ENCODE results near the gene ORC4. TPM values are rescaled to one million over a fixed set of nuclear protein-coding genes. Genes with fewer than 3 reads are reported as not detected.

ORC4 gene
- total and polyA plus RNA-seq, 2 donors (not counting 3 experiments of a cell fraction or from before 2014, with no cell fraction given) = 25.2 to 27.0 TPM

DNA sequence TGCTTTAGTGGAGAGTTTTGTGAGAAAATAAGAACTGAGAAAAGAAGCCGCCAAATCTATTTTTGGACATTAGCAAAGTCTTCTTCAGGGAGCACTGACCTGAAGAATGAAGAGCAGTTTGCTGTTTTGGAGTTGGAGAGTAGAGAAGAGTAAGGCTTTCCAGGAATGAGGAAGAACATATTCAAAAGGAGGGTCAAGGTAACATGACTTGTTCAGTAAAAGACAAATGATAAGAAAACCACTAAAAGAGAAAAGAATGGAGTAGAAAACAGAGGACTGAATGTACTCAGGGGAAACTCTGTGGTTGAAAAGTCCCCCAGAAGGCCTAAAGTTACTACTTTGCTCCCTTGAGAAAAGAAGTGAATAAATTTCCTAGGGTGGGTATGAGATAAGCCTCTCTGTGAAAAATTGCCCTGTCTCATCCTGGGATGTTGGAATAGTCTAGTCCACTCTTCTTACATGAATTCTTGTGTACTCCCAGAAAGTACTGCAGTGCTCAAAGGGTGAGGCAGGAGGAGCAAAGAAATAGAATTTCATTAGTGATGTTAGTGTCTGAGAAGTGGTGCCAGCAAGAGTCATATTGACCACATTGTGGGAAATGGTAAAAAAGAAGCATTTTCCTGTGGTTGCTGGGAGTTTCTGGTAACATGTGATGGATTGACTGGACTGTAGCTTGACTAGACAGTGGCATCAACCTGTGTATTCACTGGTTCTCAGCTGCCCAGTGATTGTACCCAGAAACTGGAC, 28.1 kb upstream of the ORC4 start:
- dilution Hi-C loops (cut with MboI; ENCODE audit: extremely low pct_ligation_motif_present, low sequenced_read_pairs) = no loop called here
- POLR2A ChIA-PET = no interaction called here

DNA sequence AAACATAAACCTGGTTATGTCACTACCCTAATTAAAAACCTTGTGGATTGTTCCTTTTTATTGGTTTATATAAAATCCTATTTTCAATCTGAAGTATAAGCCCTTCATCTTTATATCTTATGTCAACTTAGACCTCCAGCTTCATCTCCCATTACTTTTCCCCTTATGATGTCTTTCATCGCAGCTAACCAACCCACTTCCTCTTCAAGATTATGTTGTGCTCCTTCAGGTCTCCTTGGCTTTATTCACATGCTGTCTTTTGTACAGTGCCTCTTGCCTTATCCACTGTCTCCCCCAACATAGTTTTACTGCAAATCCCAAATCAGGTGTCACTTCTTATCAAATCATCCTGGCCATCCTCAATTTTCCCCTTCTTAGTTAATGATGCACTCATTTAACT, 26.3 kb upstream of the ORC4 start:
- Histone ChIP-seq H4K20me1 (replicated peaks; ENCODE audit: control insufficient read depth, extremely low read depth, insufficient read depth, low read length) (peaks cover 2% of the 10 kb centered on the region), H3K79me2 (ENCODE audit: control insufficient read depth, insufficient read depth, low read length) (no peaks in the 10 kb centered on the region), H3K9ac (replicated peaks; ENCODE audit: extremely low read depth, insufficient read depth, low read length) (no peak overlapping the region), H3K4me2 (ENCODE audit: insufficient read depth, low read length) (no peak overlapping the region), H3K4me3 (replicated peaks in 1 of 3; ENCODE audit: insufficient read depth in 1 of 3, low read depth in 1 of 3, low read length in 3 of 3) (no peak overlapping the region), H3K9me3 (replicated peaks; ENCODE audit: control insufficient read depth, insufficient read depth, low read length) (no peaks in the 10 kb centered on the region), H3K36me3 (ENCODE audit: control insufficient read depth in 2 of 2, extremely low read depth in 1 of 2, insufficient read depth in 2 of 2, low read length in 2 of 2) (no peaks in the 10 kb centered on the region), H3K4me1 (ENCODE audit: control insufficient read depth, extremely low read depth, insufficient read depth, low read length) (no peaks in the 10 kb centered on the region), H3K27me3 (ENCODE audit: control insufficient read depth in 2 of 2, insufficient read depth in 2 of 2, low read length in 2 of 2) (no peaks in the 10 kb centered on the region), H3K27ac (ENCODE audit: insufficient read depth, low read depth, low read length) (no peak overlapping the region), H3K9me1 (replicated peaks; ENCODE audit: control insufficient read depth, extremely low read depth, insufficient read depth, low read length) (no peaks in the 10 kb centered on the region), H2AFZ (ENCODE audit: low read depth, low read length) (no peak overlapping the region)
- no TSS peak for BruUV-seq (replicated peaks)
- TF ChIP-seq POLR2AphosphoS5 (IDR thresholded peaks at IDR 0.05; ENCODE audit: insufficient read depth, low read depth, low read length) = no peak
- no peak for TF ChIP-seq MYC (IDR thresholded peaks at IDR 0.05; ENCODE audit: low read depth, low read length)
- no peak for TF ChIP-seq EZH2 (IDR thresholded peaks at IDR 0.05; ENCODE audit: borderline replicate concordance, low read depth, low read length, severe bottlenecking)
- TF ChIP-seq, protein P1, sequence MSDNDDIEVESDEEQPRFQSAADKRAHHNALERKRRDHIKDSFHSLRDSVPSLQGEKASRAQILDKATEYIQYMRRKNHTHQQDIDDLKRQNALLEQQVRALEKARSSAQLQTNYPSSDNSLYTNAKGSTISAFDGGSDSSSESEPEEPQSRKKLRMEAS (IDR thresholded peaks at IDR 0.05; ENCODE audit: insufficient read depth, insufficient read length) = no peak
- no peak for TF ChIP-seq GATA2 (IDR thresholded peaks at IDR 0.05; ENCODE audit: insufficient read depth, insufficient read length, low read depth, low read length)
- TF ChIP-seq POLR2A (IDR thresholded peaks at IDR 0.05; ENCODE audit: low read depth, low read length) = no peak
- TF ChIP-seq JUN (IDR thresholded peaks at IDR 0.05; ENCODE audit: borderline replicate concordance, insufficient read depth, insufficient read length, low read depth) = no peak
- TF ChIP-seq, protein P2, sequence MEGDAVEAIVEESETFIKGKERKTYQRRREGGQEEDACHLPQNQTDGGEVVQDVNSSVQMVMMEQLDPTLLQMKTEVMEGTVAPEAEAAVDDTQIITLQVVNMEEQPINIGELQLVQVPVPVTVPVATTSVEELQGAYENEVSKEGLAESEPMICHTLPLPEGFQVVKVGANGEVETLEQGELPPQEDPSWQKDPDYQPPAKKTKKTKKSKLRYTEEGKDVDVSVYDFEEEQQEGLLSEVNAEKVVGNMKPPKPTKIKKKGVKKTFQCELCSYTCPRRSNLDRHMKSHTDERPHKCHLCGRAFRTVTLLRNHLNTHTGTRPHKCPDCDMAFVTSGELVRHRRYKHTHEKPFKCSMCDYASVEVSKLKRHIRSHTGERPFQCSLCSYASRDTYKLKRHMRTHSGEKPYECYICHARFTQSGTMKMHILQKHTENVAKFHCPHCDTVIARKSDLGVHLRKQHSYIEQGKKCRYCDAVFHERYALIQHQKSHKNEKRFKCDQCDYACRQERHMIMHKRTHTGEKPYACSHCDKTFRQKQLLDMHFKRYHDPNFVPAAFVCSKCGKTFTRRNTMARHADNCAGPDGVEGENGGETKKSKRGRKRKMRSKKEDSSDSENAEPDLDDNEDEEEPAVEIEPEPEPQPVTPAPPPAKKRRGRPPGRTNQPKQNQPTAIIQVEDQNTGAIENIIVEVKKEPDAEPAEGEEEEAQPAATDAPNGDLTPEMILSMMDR (IDR thresholded peaks at IDR 0.05; ENCODE audit: extremely low read depth in 1 of 2, insufficient read depth in 1 of 2, low read depth in 1 of 2, low read length in 2 of 2) = no peak
- no peak for TF ChIP-seq FOS (IDR thresholded peaks at IDR 0.05; ENCODE audit: borderline replicate concordance, insufficient read depth, low read length)
- ChIA-PET POLR2A (no interaction called here), CTCF (no interaction called here)
- FAIRE-seq (no peak), DNase-seq (ENCODE audit: low read depth, low spot score) (no peak)
- dilution Hi-C loops (cut with MboI; ENCODE audit: extremely low pct_ligation_motif_present, low sequenced_read_pairs) = no loop called here
- intact Hi-C loops (cut with micrococcal nuclease) = no loop called here

More for the DNA sequence above, 28.1 kb upstream of the ORC4 start:
- H3K9ac ChIP-seq (replicated peaks; ENCODE audit: extremely low read depth, insufficient read depth, low read length) = no peak overlapping the region
- no peak for TF ChIP-seq EZH2 (IDR thresholded peaks at IDR 0.05; ENCODE audit: borderline replicate concordance, low read depth, low read length, severe bottlenecking)
- H3K79me2 ChIP-seq (ENCODE audit: control insufficient read depth, insufficient read depth, low read length) = no peaks in the 10 kb centered on the region
- H3K4me2 ChIP-seq (ENCODE audit: insufficient read depth, low read length) = no peak overlapping the region
- intact Hi-C loops (cut with micrococcal nuclease) = no loop called here
- H3K27ac ChIP-seq (ENCODE audit: insufficient read depth, low read depth, low read length) = no peak overlapping the region
- no peaks in the 10 kb centered on the region for H3K9me1 ChIP-seq (replicated peaks; ENCODE audit: control insufficient read depth, extremely low read depth, insufficient read depth, low read length)
- DNase-seq (ENCODE audit: low read depth, low spot score) = no peak
- no TSS peak for BruUV-seq (replicated peaks)
- CTCF ChIA-PET = no interaction called here
- H3K4me3 ChIP-seq (replicated peaks in 1 of 3; ENCODE audit: insufficient read depth in 1 of 3, low read depth in 1 of 3, low read length in 3 of 3) = no peak overlapping the region
- no peak for FAIRE-seq
- H3K4me1 ChIP-seq (ENCODE audit: control insufficient read depth, extremely low read depth, insufficient read depth, low read length) = no peaks in the 10 kb centered on the region
- H3K36me3 ChIP-seq (ENCODE audit: control insufficient read depth in 2 of 2, extremely low read depth in 1 of 2, insufficient read depth in 2 of 2, low read length in 2 of 2) = no peaks in the 10 kb centered on the region
- no peaks in the 10 kb centered on the region for H3K9me3 ChIP-seq (replicated peaks; ENCODE audit: control insufficient read depth, insufficient read depth, low read length)
- H3K27me3 ChIP-seq (ENCODE audit: control insufficient read depth in 2 of 2, insufficient read depth in 2 of 2, low read length in 2 of 2) = no peaks in the 10 kb centered on the region
- H2AFZ ChIP-seq (ENCODE audit: low read depth, low read length) = no peak overlapping the region
- H4K20me1 ChIP-seq (replicated peaks; ENCODE audit: control insufficient read depth, extremely low read depth, insufficient read depth, low read length) = peaks cover 2% of the 10 kb centered on the region

Data from endothelial cell of umbilical vein (primary cell).